Liver (tissue), 3 donors: ENCODE results near the gene PHF24.

Experiments used
- TAF1 ChIP-seq: conservative IDR thresholded peaks from 2 replicates; pipeline ENCODE4 v1.6.1; 2016; ENCODE audit warnings: antibody characterized with exemption, mild to moderate bottlenecking
- YY1 ChIP-seq: IDR thresholded peaks from 2 replicates; pipeline ENCODE4 v1.6.1; 2016; ENCODE audit warnings: antibody characterized with exemption, mild to moderate bottlenecking
- ZBTB33 ChIP-seq: IDR thresholded peaks from 2 replicates; pipeline ENCODE4 v1.6.1; 2016; ENCODE audit warnings: antibody characterized with exemption
- TF ChIP-seq, protein P1 (sequence below): fragments of 150-350 bp; IDR thresholded peaks from 2 replicates; pipeline ENCODE4 v1.5.1; 2017; ENCODE audit warnings: improper control_type of control experiment, low read depth, low read length; ENCODE audit not compliant: missing input control
- TF ChIP-seq, protein P2 (sequence below): IDR thresholded peaks from 2 replicates; pipeline ENCODE4 v1.6.1; 2016; ENCODE audit warnings: antibody characterized with exemption, mild to moderate bottlenecking
- donor health status: healthy.
- donor health status: healthy.

GRCh38 chr9:34974664-34975063 is 16.6 kb downstream of the PHF24 start:
- TF ChIP-seq, protein P1, sequence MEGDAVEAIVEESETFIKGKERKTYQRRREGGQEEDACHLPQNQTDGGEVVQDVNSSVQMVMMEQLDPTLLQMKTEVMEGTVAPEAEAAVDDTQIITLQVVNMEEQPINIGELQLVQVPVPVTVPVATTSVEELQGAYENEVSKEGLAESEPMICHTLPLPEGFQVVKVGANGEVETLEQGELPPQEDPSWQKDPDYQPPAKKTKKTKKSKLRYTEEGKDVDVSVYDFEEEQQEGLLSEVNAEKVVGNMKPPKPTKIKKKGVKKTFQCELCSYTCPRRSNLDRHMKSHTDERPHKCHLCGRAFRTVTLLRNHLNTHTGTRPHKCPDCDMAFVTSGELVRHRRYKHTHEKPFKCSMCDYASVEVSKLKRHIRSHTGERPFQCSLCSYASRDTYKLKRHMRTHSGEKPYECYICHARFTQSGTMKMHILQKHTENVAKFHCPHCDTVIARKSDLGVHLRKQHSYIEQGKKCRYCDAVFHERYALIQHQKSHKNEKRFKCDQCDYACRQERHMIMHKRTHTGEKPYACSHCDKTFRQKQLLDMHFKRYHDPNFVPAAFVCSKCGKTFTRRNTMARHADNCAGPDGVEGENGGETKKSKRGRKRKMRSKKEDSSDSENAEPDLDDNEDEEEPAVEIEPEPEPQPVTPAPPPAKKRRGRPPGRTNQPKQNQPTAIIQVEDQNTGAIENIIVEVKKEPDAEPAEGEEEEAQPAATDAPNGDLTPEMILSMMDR, result no peak
- TF ChIP-seq TAF1 (no peak), YY1 (no peak), ZBTB33 (no peak)
- TF ChIP-seq, protein P2, sequence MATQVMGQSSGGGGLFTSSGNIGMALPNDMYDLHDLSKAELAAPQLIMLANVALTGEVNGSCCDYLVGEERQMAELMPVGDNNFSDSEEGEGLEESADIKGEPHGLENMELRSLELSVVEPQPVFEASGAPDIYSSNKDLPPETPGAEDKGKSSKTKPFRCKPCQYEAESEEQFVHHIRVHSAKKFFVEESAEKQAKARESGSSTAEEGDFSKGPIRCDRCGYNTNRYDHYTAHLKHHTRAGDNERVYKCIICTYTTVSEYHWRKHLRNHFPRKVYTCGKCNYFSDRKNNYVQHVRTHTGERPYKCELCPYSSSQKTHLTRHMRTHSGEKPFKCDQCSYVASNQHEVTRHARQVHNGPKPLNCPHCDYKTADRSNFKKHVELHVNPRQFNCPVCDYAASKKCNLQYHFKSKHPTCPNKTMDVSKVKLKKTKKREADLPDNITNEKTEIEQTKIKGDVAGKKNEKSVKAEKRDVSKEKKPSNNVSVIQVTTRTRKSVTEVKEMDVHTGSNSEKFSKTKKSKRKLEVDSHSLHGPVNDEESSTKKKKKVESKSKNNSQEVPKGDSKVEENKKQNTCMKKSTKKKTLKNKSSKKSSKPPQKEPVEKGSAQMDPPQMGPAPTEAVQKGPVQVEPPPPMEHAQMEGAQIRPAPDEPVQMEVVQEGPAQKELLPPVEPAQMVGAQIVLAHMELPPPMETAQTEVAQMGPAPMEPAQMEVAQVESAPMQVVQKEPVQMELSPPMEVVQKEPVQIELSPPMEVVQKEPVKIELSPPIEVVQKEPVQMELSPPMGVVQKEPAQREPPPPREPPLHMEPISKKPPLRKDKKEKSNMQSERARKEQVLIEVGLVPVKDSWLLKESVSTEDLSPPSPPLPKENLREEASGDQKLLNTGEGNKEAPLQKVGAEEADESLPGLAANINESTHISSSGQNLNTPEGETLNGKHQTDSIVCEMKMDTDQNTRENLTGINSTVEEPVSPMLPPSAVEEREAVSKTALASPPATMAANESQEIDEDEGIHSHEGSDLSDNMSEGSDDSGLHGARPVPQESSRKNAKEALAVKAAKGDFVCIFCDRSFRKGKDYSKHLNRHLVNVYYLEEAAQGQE, result no peak
